Endothelial cell of umbilical vein (primary cell): ENCODE results near the gene HIVEP3.

Experiments
- EZH2 ChIP-seq: IDR thresholded peaks from 2 replicates; pipeline ENCODE4 v1.6.1; 2012; ENCODE audit warnings: borderline replicate concordance, low read depth, mild to moderate bottlenecking, moderate library complexity, low read length, inconsistent platforms; ENCODE audit not compliant: severe bottlenecking
- JUN ChIP-seq: IDR thresholded peaks from 2 replicates; pipeline ENCODE4 v1.6.1; 2011; ENCODE audit warnings: borderline replicate concordance, low read depth; ENCODE audit not compliant: insufficient read length, insufficient read depth
- POLR2AphosphoS5 ChIP-seq: IDR thresholded peaks from 2 replicates; pipeline ENCODE4 v1.6.1; 2012; ENCODE audit warnings: low read depth, mild to moderate bottlenecking, control low read depth, low read length, moderate library complexity; ENCODE audit not compliant: insufficient read depth
- TF ChIP-seq, protein P1 (sequence below), 2 donors: IDR thresholded peaks; 1 replicate in 1 of 2; 2 replicates in 1 of 2; pipeline ENCODE4 v1.5.1; 2011; ENCODE audit warnings: low read length in 2 of 2, mild to moderate bottlenecking in 2 of 2, moderate library complexity in 2 of 2, control low read depth in 1 of 2, inconsistent platforms in 1 of 2, low read depth in 1 of 2; ENCODE audit not compliant: insufficient read depth in 1 of 2; ENCODE audit errors: extremely low read depth in 1 of 2

DNA sequence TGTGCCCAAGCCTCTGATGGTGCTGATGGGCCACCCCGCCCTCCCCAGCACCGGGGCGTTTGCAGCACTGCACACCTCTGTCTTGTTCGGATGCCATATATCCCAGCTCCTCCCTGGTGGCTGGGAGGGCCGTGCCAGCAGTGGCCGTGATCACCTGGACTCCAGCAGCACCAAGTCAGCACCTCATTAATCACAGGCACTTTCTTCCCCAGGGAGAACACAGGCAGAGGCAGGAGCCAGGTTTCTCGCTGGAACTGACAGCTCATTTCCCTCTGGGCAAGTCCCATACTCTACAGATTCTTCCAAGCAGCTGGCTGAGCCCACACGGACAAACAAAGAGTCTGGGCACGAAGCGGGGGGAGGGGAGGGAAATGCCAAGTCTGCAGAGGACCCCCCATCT, 292.6 kb downstream of the HIVEP3 start:
- TF ChIP-seq JUN (no peak), POLR2AphosphoS5 (no peak), EZH2 (no peak)
- TF ChIP-seq, protein P1, sequence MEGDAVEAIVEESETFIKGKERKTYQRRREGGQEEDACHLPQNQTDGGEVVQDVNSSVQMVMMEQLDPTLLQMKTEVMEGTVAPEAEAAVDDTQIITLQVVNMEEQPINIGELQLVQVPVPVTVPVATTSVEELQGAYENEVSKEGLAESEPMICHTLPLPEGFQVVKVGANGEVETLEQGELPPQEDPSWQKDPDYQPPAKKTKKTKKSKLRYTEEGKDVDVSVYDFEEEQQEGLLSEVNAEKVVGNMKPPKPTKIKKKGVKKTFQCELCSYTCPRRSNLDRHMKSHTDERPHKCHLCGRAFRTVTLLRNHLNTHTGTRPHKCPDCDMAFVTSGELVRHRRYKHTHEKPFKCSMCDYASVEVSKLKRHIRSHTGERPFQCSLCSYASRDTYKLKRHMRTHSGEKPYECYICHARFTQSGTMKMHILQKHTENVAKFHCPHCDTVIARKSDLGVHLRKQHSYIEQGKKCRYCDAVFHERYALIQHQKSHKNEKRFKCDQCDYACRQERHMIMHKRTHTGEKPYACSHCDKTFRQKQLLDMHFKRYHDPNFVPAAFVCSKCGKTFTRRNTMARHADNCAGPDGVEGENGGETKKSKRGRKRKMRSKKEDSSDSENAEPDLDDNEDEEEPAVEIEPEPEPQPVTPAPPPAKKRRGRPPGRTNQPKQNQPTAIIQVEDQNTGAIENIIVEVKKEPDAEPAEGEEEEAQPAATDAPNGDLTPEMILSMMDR (IDR thresholded peaks at IDR 0.05; ENCODE audit: extremely low read depth in 1 of 2, insufficient read depth in 1 of 2, low read depth in 1 of 2, low read length in 2 of 2): no peak
